ENCODE measurements around the gene PRKCE.
A peak's percentile ranks its signal among the peaks of the same experiment; 100 is the strongest.
"Not testable (repeated sequence)": the region's sequence is repeated elsewhere in the genome, so short reads cannot be mapped to it uniquely, and the experiment has no call there.

The PRKCE gene

DNA sequence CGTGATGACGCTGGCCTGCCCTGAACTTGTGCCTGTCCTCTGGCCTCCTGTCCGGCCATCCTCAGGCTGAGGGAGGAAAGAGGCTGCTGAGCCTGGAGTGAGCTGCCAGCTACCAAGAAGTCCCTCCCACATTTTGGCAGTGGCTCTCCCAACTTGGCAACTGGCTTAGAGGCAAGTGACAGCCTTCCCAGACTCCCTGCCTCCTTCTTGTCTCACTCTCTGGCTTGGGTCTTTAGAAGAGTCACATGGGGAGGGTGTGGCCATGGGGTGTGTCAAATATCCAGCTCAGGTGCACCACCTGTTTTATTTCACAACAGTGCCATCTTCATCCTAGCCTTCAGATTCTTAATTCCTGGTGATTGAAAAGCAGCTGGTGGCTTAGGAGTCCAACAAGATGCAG lies 222.9 kb downstream of the PRKCE start:
- no peak for DNase-seq

DNA sequence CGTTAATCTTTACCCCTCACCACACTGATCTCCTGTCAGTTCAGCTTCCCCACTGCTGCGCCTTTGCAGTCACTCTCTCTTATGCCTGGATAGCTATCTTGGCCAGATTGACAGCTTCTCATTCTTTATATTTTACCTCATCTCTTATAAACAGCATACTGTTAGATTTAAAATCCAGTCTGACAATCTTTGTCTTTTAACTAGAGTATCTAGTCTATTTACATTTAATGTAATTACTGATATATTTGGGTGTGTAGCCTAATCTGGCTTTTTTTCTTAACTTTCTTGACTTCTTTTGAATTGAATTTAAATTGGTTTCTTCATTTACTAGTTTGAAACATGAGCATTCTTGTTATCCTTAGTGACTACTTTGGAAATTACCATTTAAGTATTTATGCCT lies 225.1 kb downstream of the PRKCE start:
- DNase-seq, result no peak

DNA sequence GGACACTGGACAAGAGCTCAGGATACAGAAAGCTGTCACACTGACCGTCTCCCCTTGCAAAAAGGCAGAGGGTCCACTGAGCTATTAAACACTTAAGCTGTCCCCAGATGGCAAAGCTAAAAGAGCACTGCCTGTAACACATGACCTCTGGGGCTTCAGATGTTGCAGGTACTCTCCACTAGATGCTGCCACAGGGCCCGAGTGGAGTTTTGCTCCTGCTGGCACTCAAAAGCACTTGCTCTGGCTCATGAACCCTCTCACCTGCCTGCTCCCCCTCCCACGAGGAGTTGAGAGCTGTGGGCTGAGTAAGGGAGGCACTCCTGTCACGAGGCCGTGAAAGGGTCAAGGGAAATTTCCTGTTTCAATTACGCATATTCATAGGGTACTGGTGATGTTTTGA lies 227.9 kb downstream of the PRKCE start:
- no peak for DNase-seq

DNA sequence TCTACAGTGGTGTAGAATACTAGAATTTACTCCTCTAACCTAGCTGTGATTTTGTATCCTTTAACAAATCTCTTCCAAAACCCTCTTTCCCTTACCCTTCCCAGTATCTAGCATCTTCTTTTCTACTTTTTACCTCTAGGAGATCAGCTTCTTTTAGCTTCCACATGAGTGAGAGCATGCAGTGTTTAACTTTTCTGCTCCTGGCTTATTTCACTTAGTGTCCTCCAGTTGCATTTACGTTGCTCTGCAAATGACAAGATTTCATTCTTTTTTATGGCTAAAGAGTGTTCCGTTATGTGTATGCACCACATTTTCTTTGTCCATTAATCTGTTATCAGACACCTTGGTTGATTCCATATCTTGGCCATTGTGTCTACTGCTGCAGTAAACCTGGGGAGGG lies 228.5 kb downstream of the PRKCE start:
- DNase-seq, result no peak

GRCh38 chr2:45881970-45882581 lies 230.6 kb downstream of the PRKCE start:
- DNase-seq, result no peak

DNA sequence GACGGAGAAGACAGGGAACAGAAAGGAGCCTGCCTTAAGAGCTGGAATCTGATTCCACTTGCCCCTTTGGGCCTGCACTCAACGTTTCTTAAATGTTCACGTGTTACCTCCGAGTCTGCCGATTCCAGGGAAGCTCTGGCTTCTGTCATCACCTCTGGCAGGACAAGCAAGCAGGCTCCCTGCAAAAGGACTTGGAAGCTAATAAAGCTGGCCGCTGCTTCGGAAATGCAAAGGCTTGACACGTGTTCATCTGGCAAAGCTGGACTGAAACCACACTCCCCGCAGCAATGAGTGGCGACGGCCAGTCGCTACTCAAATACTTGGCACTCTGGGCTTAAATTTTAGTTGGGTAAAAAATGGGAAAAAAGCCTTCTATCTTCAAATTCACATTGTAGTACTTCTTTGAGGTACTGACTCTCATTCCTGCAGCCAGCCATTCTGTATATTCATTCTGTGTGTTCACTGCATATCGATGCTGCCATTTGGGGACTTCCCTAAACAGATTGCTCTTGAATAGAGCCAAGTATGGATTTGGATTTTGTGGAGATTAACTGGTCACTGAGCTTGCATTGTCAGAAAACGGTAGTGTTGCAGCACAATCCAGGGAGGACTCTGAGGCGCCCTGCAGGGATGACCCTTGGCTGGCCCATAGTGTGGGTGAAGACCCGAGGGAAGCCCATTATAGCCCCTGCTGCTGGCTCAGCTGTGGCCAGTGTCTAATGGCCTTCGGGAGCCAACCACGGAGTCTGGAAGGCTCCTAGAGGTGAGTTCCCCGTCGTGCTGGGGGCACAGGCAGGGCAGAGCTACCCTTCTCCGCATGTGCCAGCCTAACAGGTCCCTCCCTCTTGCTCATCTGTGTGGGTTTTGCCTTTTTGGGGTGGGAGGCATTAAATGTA lies 231.5 kb downstream of the PRKCE start:
- DNase-seq, result no peak

- no peak for DNase-seq
Observed at GRCh38 chr2:45883603-45884000, 232.1 kb downstream of the PRKCE start.

DNA sequence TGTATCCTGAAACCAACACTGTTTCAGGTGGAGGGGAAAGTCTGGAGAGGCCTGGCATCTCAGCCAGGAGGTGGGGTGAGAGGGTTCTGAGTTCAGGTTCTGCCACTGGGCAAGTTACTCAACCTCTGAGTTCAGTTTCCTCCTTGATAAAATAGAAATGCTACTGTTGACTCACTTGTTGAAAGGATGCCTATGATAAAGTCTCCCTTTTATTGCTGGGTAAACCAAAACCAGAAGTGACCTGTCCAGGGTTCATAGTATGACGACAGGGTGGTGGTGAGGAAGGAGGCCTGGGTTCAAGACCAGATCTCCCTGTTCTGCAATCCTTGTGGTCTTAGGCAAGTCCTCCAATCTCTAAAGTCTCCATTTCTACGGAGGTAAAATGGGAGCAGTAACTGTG lies 232.7 kb downstream of the PRKCE start:
- DNase-seq, result no peak

DNA sequence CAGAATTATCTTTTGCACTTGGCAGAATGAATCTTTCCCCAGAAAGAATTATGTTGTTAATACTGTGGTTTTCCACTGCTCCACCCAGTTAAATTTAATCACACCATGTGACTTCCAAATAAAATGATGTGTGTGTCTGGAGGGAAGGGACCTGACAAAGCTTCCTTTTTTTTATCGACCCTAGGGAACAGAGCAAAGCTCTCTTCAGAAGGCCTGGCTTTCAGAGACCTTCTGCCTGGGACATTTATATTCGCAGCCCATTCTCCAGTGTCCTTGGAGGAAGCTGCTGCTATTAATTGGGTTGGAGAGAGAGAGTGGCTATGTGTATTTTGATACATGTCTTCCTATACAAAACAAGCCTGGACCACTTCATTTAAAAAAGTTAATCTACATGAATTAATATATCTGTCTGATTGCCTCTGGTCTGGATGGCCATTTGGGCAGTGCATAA lies 233.7 kb downstream of the PRKCE start:
- DNase-seq, result no peak

DNA sequence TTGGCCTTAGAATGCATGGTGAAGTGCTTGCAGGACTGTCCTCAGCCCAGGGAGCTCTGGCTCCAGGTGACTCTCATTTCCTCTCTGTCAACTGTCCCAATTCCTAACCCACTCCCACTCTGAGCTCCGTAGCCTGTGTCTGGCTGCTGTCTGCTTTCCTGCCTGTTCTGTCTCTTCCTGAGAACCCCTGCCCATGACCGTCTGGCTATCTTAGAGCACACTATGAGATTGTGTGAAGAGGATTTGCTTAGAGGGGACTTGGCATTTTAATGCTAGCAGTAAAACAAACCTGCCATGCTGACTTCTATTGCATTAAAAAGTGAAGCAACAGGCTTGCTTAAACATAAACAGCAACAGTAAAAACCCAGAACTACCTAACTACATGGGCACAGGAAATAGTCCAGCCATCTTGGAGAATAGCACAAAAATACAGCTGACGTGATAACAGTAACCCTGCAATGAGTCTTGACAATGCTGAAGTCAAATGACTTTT lies 234.7 kb downstream of the PRKCE start:
- no peak for DNase-seq

DNA sequence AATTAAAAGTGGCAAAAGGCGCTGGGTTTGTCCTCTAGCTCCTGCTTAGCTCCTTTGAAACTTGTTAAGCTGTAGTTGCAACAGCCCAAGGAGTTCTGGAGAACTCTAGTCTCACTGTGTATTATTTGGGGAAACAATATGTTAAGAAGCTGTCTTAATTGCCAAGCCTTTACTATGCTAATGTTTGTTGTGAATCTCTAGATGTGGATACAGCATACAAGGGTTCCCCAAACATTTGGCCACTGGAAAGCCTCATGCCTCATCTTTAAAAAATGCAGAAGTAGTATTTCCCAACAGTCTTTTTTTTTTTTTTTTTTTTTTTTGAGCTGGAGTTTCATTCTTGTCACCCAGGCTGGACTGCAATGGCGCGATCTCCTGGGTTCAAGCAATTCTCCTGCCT lies 236.7 kb downstream of the PRKCE start:
- no peak for DNase-seq

GRCh38 chr2:45888641-45889040 lies 237.2 kb downstream of the PRKCE start:
- no peak for DNase-seq

- DNase-seq, result peak; percentile 33
Observed at GRCh38 chr2:45889053-45889452, 237.6 kb downstream of the PRKCE start.

DNA sequence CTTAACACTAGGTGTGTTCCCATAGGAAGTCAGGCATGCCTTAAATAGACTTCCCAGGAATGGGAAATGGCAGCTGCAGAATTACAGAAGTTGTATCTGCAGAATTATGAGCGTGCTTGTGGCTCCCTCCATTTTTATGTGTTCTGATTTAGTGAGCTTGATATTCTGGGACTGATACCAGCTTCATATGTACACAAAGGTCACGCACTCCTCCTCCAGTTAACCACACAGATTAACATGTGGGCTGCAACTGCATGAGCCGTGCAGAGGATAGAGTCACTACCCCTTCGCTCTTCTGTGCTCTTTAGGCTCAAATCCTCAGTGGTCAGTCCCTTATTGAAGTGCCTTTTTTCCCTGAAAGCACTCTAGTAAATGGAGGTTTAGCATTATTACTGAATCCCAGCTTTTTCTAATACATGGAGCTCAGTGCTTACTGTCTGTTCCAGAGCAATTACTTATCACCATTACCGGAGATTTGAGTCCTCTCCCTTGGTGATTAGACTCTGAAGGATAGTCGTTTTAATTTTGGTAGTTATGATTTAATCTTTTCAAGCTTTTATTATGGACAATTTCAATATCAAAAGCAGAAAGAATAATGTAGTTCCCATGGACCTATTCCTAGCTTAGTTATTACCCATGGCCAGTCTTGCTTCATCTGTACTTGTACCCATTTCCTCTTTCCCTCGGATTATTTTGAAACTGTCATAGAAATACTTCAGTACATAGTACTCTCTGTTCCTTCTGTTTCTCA lies 238.3 kb downstream of the PRKCE start:
- DNase-seq, result no peak

DNA sequence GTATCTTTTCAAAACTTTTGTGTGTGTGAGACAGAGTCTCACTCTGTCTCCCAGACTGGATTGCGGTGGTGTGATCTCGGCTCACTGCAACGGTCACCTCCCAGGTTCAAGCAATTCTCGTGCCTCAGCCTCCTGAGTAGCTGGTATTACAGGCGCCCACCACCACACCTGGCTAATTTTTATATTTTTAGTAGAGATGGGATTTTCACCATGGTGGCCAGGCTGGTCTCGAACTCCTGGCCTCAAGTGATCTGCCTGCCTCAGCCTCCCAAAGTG lies 238.8 kb downstream of the PRKCE start:
- not testable (repeated sequence) for DNase-seq

DNA sequence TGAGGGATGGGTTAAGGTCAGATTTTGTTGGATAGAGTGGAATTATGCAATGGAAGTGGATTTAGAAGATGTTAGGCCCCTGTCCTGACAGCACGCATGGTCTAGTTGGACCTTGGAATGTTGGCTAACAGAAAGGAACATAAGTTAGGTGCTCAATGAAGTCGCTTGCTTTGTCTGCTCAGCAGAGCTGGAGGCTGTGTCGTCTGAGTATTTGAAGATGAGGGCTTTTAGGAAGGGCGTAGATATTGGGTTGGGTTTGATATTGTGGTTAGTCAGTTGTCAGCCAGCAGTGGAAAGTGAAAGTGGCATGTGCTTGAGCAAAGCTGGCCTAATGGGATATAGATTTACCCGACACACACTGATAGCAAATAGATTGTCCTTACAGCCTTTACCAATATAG lies 239.3 kb downstream of the PRKCE start:
- peak; percentile 36 for DNase-seq

- no peak for DNase-seq
Observed at GRCh38 chr2:45891719-45892424, 240.4 kb downstream of the PRKCE start.

DNA sequence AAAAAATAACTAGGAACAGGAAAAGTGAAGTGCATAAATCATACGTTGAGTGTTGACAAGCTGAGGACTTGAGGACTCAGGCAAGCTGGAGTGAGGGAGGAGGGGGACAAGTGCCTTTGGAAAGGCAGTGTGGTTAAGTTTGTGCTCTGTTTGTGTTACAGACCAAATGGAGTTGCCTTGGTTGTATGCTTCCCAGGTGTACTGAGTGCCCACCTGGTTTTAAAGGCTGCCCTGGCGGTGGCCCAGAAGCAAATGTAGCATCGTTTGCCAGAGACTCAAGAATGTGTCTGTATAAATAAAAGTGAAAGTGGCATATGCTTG lies 240.9 kb downstream of the PRKCE start:
- no peak for DNase-seq

DNA sequence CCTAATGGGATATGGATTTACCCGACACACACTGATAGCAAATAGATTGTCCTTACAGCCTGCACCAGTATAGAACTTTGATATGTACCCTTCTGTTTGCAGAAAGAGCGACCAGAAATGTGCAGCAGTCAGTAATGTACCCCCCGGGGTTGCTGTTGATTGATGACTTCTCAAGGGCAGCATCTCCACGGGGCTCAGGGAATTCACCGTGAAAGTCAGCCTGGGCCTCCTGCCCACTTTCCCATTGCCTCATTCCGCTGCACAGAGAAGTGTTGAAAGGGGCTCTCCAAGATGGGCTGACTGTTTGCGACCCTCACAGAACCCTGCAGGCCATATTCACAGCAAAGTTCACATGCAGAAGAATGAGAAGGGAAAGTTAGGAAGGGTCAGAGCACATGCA lies 241.3 kb downstream of the PRKCE start:
- no peak for DNase-seq

DNA sequence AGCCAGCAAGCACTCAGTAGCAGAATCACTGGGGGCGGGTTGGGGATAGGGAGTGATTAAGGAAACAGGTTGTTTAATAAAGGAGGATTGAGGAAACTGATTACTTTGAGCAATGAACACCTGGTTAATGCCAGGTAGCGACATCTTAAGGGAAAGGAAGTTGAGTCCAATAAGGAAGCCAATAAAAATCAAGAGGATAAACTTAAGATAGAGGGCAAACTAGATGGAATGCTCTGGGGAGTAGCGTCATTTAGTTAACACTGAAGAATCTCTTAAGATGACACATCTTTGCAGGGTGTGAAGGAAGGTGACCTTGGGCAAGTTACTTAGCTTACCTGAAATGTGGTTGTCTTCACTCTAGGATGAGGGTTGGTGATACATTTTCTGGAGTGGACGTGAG lies 242.7 kb downstream of the PRKCE start:
- DNase-seq, result no peak

- no peak for DNase-seq
Observed at GRCh38 chr2:45895241-45895861, 243.9 kb downstream of the PRKCE start.

GRCh38 chr2:45896311-45896710 lies 244.8 kb downstream of the PRKCE start:
- no peak for DNase-seq

DNA sequence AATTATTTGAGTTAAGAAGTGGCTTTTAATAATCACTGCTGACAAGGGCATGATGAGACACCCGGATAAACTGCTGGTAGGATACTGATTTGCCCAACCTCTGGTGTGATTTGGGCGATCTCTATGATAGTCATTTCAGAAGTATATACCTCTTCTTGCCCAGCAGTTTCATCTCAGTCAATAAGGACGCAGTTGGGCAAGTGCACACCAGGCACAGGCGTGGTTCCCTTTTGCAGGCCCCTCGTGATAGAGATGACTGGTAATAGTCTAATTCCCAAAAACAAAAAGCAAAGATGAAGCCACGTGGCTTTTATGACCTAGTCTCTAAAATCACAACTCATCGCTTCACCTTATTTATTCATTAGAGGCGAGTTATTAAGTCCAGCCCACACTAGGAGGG lies 246.4 kb downstream of the PRKCE start:
- DNase-seq, result no peak
